Glomerular visceral epithelial cell (primary cell): ENCODE measurements around the gene TFG.
"Not testable (repeated sequence)": the region's sequence is repeated elsewhere in the genome, so short reads cannot be mapped to it uniquely, and the experiment has no call there.

Source experiments
- DNase-seq: peaks from one replicate; pipeline ENCODE4 v3.0.0-alpha.2; 2016; ENCODE audit errors: extremely low spot score

The TFG gene

GRCh38 chr3:100708989-100709841 lies at the start of gene TFG:
Gene TFG, plus strand, starts transcription at chr3:100709494. Its CDS starts 4,192 bp downstream, at chr3:100713686.
- peak; percentile 99 for DNase-seq

- DNase-seq = not testable (repeated sequence)
Measured at GRCh38 chr3:100661294-100661693, 48.0 kb upstream of the TFG start.

- DNase-seq = no peak
Measured at GRCh38 chr3:100662113-100662823, 47.0 kb upstream of the TFG start.

- no peak for DNase-seq
Measured at GRCh38 chr3:100665230-100665629, 44.1 kb upstream of the TFG start.

- not testable (repeated sequence) for DNase-seq
Measured at GRCh38 chr3:100666699-100667098, 42.6 kb upstream of the TFG start.

GRCh38 chr3:100667316-100667715 lies 42.0 kb upstream of the TFG start:
- DNase-seq = not testable (repeated sequence)

- DNase-seq = not testable (repeated sequence)
Measured at GRCh38 chr3:100670995-100671394, 38.3 kb upstream of the TFG start.

- no peak for DNase-seq
Measured at GRCh38 chr3:100681496-100681895, 27.8 kb upstream of the TFG start.

- no peak for DNase-seq
Measured at GRCh38 chr3:100682056-100682853, 27.0 kb upstream of the TFG start.

- no peak for DNase-seq
Measured at GRCh38 chr3:100682854-100683760, 26.2 kb upstream of the TFG start.

- no peak for DNase-seq
Measured at GRCh38 chr3:100693225-100693624, 16.1 kb upstream of the TFG start.

- no peak for DNase-seq
Measured at GRCh38 chr3:100695696-100696095, 13.6 kb upstream of the TFG start.

GRCh38 chr3:100696161-100696560 lies 13.1 kb upstream of the TFG start:
- no peak for DNase-seq

- no peak for DNase-seq
Measured at GRCh38 chr3:100697172-100697571, 12.1 kb upstream of the TFG start.

- DNase-seq = no peak
Measured at GRCh38 chr3:100697723-100698285, 11.5 kb upstream of the TFG start.

- no peak for DNase-seq
Measured at GRCh38 chr3:100698736-100699135, 10.6 kb upstream of the TFG start.

GRCh38 chr3:100700708-100701107 lies 8.6 kb upstream of the TFG start:
- no peak for DNase-seq

GRCh38 chr3:100702082-100702979 lies 7.0 kb upstream of the TFG start:
- no peak for DNase-seq

GRCh38 chr3:100702980-100703345 lies 6.3 kb upstream of the TFG start:
- DNase-seq = no peak

- no peak for DNase-seq
Measured at GRCh38 chr3:100703865-100704264, 5.4 kb upstream of the TFG start.
